SKM-1 (cell line): Measurements from ENCODE around the gene RGS3.
"Not testable (repeated sequence)": the region's sequence is repeated elsewhere in the genome, so short reads cannot be mapped to it uniquely, and the experiment has no call there.

Source experiments
- DNase-seq: peaks from one replicate; lab custom pipeline; 2025; ENCODE audit not compliant: unreplicated experiment; lab: John Stamatoyannopoulos, UW

The RGS3 gene

GRCh38 chr9:113486327-113486726, 22.8 kb downstream of the RGS3 start:
- no peak for DNase-seq

- no peak for DNase-seq
Measured at GRCh38 chr9:113488071-113488470, 24.5 kb downstream of the RGS3 start.

GRCh38 chr9:113488490-113488889, 25.0 kb downstream of the RGS3 start:
- DNase-seq: no peak

- DNase-seq: not testable (repeated sequence)
Measured at GRCh38 chr9:113491147-113491546, 27.6 kb downstream of the RGS3 start.

- DNase-seq: no peak
Measured at GRCh38 chr9:113492343-113493202, 29.0 kb downstream of the RGS3 start.

- no peak for DNase-seq
Measured at GRCh38 chr9:113493203-113493520, 29.6 kb downstream of the RGS3 start.

GRCh38 chr9:113495526-113495925, 32.0 kb downstream of the RGS3 start:
- no peak for DNase-seq

GRCh38 chr9:113497051-113497450, 33.5 kb downstream of the RGS3 start:
- DNase-seq: no peak

GRCh38 chr9:113499153-113499875, 35.8 kb downstream of the RGS3 start:
- DNase-seq: no peak

GRCh38 chr9:113499876-113500497, 36.5 kb downstream of the RGS3 start:
- no peak for DNase-seq

GRCh38 chr9:113501129-113501686, 37.7 kb downstream of the RGS3 start:
- DNase-seq: no peak

- DNase-seq: no peak
Measured at GRCh38 chr9:113501852-113502251, 38.3 kb downstream of the RGS3 start.

- DNase-seq: no peak
Measured at GRCh38 chr9:113502427-113503034, 39.0 kb downstream of the RGS3 start.

GRCh38 chr9:113503131-113503541, 39.6 kb downstream of the RGS3 start:
- DNase-seq: no peak

- no peak for DNase-seq
Measured at GRCh38 chr9:113503613-113504211, 40.2 kb downstream of the RGS3 start.

- no peak for DNase-seq
Measured at GRCh38 chr9:113504725-113505590, 41.4 kb downstream of the RGS3 start.

GRCh38 chr9:113506090-113506589, 42.6 kb downstream of the RGS3 start:
- DNase-seq: no peak

GRCh38 chr9:113507256-113507655, 43.7 kb downstream of the RGS3 start:
- DNase-seq: no peak

GRCh38 chr9:113508111-113508749, 44.7 kb downstream of the RGS3 start:
- DNase-seq: no peak
